ENCODE results near the gene PACS1. TPM values are rescaled to one million over a fixed set of nuclear protein-coding genes. Genes with fewer than 3 reads are reported as not detected.

Gene PACS1
- total RNA-seq, 1 experiment from 2014 or later, result 41.1 TPM

DNA sequence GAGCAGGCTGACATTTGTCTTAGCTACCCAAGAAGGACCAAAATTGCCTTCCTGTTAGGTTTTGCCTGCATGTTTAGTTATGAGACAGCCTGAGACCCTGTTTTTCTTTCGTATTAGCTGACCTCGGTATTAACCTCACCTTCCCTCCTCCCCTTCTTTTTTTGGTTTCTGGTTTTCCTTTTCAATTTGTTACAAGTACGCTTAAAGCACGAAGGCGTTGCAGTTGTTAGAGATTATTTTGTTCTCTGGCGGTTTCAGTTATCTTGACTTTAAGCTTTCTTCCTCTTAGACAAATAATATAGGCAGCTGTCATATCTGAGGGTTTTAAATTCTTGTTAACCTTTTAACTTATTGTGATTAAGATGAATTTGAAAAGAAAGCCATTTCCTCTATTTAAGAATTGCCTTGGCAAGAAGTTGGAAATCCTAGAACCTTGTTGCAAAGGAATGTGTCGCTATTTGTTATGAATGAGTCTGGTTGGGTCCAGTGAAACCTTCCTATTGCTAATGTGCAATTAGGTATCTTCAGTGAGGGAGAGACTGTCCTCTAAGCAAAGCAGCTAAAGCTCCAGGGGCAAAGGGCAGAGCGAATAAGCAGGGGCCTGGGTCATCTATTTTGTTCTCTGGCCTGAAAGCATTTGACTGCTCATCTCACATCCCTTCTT lies 45.7 kb downstream of the PACS1 start (continued):
- TF ChIP-seq, protein P1, sequence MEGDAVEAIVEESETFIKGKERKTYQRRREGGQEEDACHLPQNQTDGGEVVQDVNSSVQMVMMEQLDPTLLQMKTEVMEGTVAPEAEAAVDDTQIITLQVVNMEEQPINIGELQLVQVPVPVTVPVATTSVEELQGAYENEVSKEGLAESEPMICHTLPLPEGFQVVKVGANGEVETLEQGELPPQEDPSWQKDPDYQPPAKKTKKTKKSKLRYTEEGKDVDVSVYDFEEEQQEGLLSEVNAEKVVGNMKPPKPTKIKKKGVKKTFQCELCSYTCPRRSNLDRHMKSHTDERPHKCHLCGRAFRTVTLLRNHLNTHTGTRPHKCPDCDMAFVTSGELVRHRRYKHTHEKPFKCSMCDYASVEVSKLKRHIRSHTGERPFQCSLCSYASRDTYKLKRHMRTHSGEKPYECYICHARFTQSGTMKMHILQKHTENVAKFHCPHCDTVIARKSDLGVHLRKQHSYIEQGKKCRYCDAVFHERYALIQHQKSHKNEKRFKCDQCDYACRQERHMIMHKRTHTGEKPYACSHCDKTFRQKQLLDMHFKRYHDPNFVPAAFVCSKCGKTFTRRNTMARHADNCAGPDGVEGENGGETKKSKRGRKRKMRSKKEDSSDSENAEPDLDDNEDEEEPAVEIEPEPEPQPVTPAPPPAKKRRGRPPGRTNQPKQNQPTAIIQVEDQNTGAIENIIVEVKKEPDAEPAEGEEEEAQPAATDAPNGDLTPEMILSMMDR (IDR thresholded peaks at IDR 0.05 in 2 of 3, conservative IDR thresholded peaks at IDR 0.05 in 1 of 3; ENCODE audit: borderline replicate concordance in 1 of 3, insufficient read depth in 1 of 3, low read depth in 2 of 3, low read length in 2 of 3), result no peak
- TF ChIP-seq EZH2phosphoT487 (IDR thresholded peaks at IDR 0.05; ENCODE audit: borderline replicate concordance) (no peak), FOSL1 (IDR thresholded peaks at IDR 0.05; ENCODE audit: low read depth) (no peak), YY1 (IDR thresholded peaks at IDR 0.05; ENCODE audit: extremely low read depth, insufficient replicate concordance, low read depth, low read length) (no peak)
- TF ChIP-seq, protein P2, sequence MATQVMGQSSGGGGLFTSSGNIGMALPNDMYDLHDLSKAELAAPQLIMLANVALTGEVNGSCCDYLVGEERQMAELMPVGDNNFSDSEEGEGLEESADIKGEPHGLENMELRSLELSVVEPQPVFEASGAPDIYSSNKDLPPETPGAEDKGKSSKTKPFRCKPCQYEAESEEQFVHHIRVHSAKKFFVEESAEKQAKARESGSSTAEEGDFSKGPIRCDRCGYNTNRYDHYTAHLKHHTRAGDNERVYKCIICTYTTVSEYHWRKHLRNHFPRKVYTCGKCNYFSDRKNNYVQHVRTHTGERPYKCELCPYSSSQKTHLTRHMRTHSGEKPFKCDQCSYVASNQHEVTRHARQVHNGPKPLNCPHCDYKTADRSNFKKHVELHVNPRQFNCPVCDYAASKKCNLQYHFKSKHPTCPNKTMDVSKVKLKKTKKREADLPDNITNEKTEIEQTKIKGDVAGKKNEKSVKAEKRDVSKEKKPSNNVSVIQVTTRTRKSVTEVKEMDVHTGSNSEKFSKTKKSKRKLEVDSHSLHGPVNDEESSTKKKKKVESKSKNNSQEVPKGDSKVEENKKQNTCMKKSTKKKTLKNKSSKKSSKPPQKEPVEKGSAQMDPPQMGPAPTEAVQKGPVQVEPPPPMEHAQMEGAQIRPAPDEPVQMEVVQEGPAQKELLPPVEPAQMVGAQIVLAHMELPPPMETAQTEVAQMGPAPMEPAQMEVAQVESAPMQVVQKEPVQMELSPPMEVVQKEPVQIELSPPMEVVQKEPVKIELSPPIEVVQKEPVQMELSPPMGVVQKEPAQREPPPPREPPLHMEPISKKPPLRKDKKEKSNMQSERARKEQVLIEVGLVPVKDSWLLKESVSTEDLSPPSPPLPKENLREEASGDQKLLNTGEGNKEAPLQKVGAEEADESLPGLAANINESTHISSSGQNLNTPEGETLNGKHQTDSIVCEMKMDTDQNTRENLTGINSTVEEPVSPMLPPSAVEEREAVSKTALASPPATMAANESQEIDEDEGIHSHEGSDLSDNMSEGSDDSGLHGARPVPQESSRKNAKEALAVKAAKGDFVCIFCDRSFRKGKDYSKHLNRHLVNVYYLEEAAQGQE (IDR thresholded peaks at IDR 0.05; ENCODE audit: low read depth), result no peak

All from HCT116 (cell line).